Activated T-helper 2 cell treated with anti-CD3 and anti-CD28 coated beads, Interferon-gamma antibody, Interleukin-2, Interleukin-4, amounts not matched to agents 10 μg/mL and 5 μg/mL and 100 μg/mL, durations not matched to agents 14 hours and 24 hours and 36 hours (primary cell): ENCODE results near the gene ITPKB. TPM values are rescaled to one million over a fixed set of nuclear protein-coding genes. Genes with fewer than 3 reads are reported as not detected.

Experiments used
- DNase-seq: peaks from one replicate; pipeline ENCODE4 v3.0.0; 2021; ENCODE audit warnings: low spot score
- H3K27ac Mint-ChIP-seq: one replicate; pipeline ENCODE4 v1.8.0; 2021; ENCODE audit warnings: mixed read lengths
- H3K27me3 Mint-ChIP-seq: one replicate; pipeline ENCODE4 v1.8.0; 2021; ENCODE audit warnings: low read depth, mixed read lengths
- H3K36me3 Mint-ChIP-seq: one replicate; pipeline ENCODE4 v1.8.0; 2021; ENCODE audit warnings: low read depth, mixed read lengths
- H3K4me1 Mint-ChIP-seq: one replicate; pipeline ENCODE4 v1.8.0; 2021; ENCODE audit warnings: low read depth, mixed read lengths
- H3K4me3 Mint-ChIP-seq: one replicate; pipeline ENCODE4 v1.8.0; 2021; ENCODE audit warnings: low read depth, mild to moderate bottlenecking, moderate library complexity, mixed read lengths
- H3K9me3 Mint-ChIP-seq: one replicate; pipeline ENCODE4 v1.8.0; 2021; ENCODE audit warnings: mixed read lengths
- intact Hi-C: fragments of 100-400 bp; cut with micrococcal nuclease; formaldehyde crosslinking; loops from one replicate; pipeline ENCODE4 v1.15.1; 2023
- total RNA-seq: library from RNA; stranded (reverse); gene quantifications from 2 replicates; pipeline ENCODE4 v1.2.3, GENCODE V29; 2022

Gene ITPKB
- total RNA-seq, 1 donor from 2014 or later, result 27.6 TPM

- no peaks in the 10 kb centered on the region for H3K36me3 Mint-ChIP-seq
- no peak overlapping the region for H3K27ac Mint-ChIP-seq
- intact Hi-C loops, result no loop called here
Measured at GRCh38 chr1:226586650-226587422, 152.2 kb downstream of the ITPKB start.

DNA sequence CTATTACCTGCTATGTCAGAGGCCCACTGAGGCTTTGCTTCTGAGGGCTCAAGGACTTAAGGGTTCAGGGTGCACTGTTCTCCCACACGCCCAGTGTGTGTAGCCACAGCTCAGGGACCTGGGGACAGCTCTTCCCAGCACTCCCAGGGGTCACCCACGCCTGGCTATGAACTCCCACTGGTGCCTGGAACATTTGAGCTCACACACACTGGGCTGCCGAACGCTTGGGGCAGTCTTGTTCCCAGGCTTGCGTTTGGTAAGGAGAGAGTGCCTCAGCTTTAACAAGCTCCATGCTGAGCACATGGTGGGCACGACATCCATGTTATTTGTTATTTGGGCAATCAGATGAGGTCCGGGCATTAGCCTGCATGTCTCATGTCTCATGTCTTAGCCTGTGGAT lies 153.0 kb downstream of the ITPKB start:
- DNase-seq, result no peak
- no peaks in the 10 kb centered on the region for H3K36me3 Mint-ChIP-seq
- no peaks in the 10 kb centered on the region for H3K9me3 Mint-ChIP-seq
- intact Hi-C loops, result no loop called here
- no peak overlapping the region for H3K27ac Mint-ChIP-seq
- H3K27me3 Mint-ChIP-seq, result no peaks in the 10 kb centered on the region
- H3K4me1 Mint-ChIP-seq, result no peaks in the 10 kb centered on the region
- H3K4me3 Mint-ChIP-seq, result no peak overlapping the region

More at GRCh38 chr1:226586650-226587422, 152.2 kb downstream of the ITPKB start:
- no peaks in the 10 kb centered on the region for H3K9me3 Mint-ChIP-seq
- no peaks in the 10 kb centered on the region for H3K4me1 Mint-ChIP-seq
- H3K4me3 Mint-ChIP-seq, result no peak overlapping the region
- DNase-seq, result no peak
- H3K27me3 Mint-ChIP-seq, result no peaks in the 10 kb centered on the region

- no peak overlapping the region for H3K4me3 Mint-ChIP-seq
- H3K27me3 Mint-ChIP-seq, result no peaks in the 10 kb centered on the region
- intact Hi-C loops, result no loop called here
- no peaks in the 10 kb centered on the region for H3K36me3 Mint-ChIP-seq
- H3K4me1 Mint-ChIP-seq, result no peaks in the 10 kb centered on the region
- no peak for DNase-seq
- no peaks in the 10 kb centered on the region for H3K9me3 Mint-ChIP-seq
- no peak overlapping the region for H3K27ac Mint-ChIP-seq
Measured at GRCh38 chr1:226584164-226584563, 154.9 kb downstream of the ITPKB start.

- no peaks in the 10 kb centered on the region for H3K4me1 Mint-ChIP-seq
- H3K27me3 Mint-ChIP-seq, result no peaks in the 10 kb centered on the region
- H3K27ac Mint-ChIP-seq, result no peak overlapping the region
- no peak overlapping the region for H3K4me3 Mint-ChIP-seq
- no peak for DNase-seq
- H3K36me3 Mint-ChIP-seq, result no peaks in the 10 kb centered on the region
- intact Hi-C loops, result no loop called here
- no peaks in the 10 kb centered on the region for H3K9me3 Mint-ChIP-seq
Measured at GRCh38 chr1:226582966-226583365, 156.1 kb downstream of the ITPKB start.

Other genes starting within 250 kb of the ITPKB start
- gene STUM, start 190.5 kb downstream of the ITPKB start, total RNA-seq, result not detected in 2 replicates
- 13.9 and 17.0 TPM in 2 replicates for gene PSEN2, start 131.3 kb upstream of the ITPKB start, total RNA-seq
- 28.0 and 30.4 TPM in 2 replicates for gene COQ8A, start 201.0 kb upstream of the ITPKB start, total RNA-seq